ENCODE measurements around the gene IL24.

IL24 gene

GRCh38 chr1:206898915-206899431 lies 1.7 kb downstream of the IL24 start:
- no peak for TF ChIP-seq CTCF (IDR thresholded peaks at IDR 0.05; ENCODE audit: insufficient read depth, low read length, poor library complexity, severe bottlenecking)
- H3K27me3 ChIP-seq (replicated peaks; ENCODE audit: control insufficient read depth, insufficient read depth, low read length) = no peaks in the 10 kb centered on the region
- peaks cover 11% of the 10 kb centered on the region for H3K36me3 ChIP-seq (ENCODE audit: control insufficient read depth, insufficient read depth, low read length)
- H3K4me3 ChIP-seq (replicated peaks; ENCODE audit: low read depth, low read length) = no peak overlapping the region
- DNase-seq (ENCODE audit: extremely low read depth, insufficient read length) = no peak

DNA sequence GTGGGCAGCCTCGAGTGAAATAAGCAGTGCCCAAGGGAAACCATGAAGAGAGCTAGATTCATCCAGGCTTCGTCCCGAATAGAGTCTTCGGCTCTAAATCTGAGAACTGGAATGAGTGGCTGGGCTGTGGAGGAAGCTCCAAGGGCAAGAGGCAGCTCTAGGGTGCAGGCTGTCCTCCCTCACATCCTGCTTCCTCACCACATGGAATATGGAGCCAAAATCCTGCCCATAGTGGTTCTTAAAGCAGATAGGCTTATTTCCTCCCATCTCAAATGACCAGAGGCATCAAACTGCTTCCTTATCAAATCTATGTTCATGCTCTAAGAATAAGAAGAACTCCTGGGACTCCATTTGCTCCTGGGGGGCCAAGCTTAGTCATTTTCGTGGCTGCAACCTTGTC lies 2.5 kb downstream of the IL24 start:
- Histone ChIP-seq H3K27me3 (replicated peaks; ENCODE audit: control insufficient read depth, insufficient read depth, low read length) (no peaks in the 10 kb centered on the region), H3K4me3 (replicated peaks; ENCODE audit: low read depth, low read length) (no peak overlapping the region), H3K36me3 (ENCODE audit: control insufficient read depth, insufficient read depth, low read length) (peaks cover 15% of the 10 kb centered on the region)
- no peak for DNase-seq (ENCODE audit: extremely low read depth, insufficient read length)
- TF ChIP-seq CTCF (IDR thresholded peaks at IDR 0.05; ENCODE audit: insufficient read depth, low read length, poor library complexity, severe bottlenecking) = no peak

GRCh38 chr1:206900149-206900548 lies 2.9 kb downstream of the IL24 start:
- Histone ChIP-seq H3K27me3 (replicated peaks; ENCODE audit: control insufficient read depth, insufficient read depth, low read length) (no peaks in the 10 kb centered on the region), H3K36me3 (ENCODE audit: control insufficient read depth, insufficient read depth, low read length) (peaks cover 19% of the 10 kb centered on the region), H3K4me3 (replicated peaks; ENCODE audit: low read depth, low read length) (no peak overlapping the region)
- DNase-seq (ENCODE audit: extremely low read depth, insufficient read length) = no peak
- no peak for TF ChIP-seq CTCF (IDR thresholded peaks at IDR 0.05; ENCODE audit: insufficient read depth, low read length, poor library complexity, severe bottlenecking)

DNA sequence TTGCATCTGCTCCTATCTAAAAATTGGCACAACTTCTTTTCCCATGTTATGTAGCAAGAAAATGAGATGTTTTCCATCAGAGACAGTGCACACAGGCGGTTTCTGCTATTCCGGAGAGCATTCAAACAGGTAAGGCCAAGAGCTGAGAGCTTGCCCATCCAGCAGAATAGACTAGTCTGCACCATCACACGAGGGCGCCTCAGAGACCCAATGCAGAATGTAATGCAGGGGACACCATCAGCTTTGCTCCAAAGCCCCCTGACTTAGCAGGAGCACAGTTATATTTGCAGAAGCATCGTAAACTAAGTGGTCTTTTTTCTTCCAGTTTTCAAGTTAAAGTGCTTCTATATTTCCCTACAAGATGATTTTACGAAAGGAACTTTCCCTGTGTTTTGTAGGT lies 4.7 kb downstream of the IL24 start:
- no peak for TF ChIP-seq CTCF (IDR thresholded peaks at IDR 0.05; ENCODE audit: insufficient read depth, low read length, poor library complexity, severe bottlenecking)
- Histone ChIP-seq H3K27me3 (replicated peaks; ENCODE audit: control insufficient read depth, insufficient read depth, low read length) (no peaks in the 10 kb centered on the region), H3K36me3 (ENCODE audit: control insufficient read depth, insufficient read depth, low read length) (peaks cover 21% of the 10 kb centered on the region), H3K4me3 (replicated peaks; ENCODE audit: low read depth, low read length) (no peak overlapping the region)
- no peak for DNase-seq (ENCODE audit: extremely low read depth, insufficient read length)

DNA sequence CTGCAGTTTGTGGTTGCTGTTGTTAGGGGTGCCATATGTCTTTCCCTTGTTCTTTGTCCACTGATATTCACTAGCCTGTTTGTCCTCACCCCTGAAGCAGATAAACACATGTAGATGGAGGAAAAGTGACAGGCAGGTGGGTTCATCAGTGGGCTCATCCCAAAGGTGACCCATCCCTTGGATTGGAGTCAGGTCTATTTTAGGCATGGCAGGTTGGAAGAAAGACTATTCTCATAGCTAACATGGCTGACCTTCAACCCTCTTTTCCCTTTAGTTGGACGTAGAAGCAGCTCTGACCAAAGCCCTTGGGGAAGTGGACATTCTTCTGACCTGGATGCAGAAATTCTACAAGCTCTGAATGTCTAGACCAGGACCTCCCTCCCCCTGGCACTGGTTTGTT lies 5.5 kb downstream of the IL24 start:
- no peak overlapping the region for H3K4me3 ChIP-seq (replicated peaks; ENCODE audit: low read depth, low read length)
- H3K27me3 ChIP-seq (replicated peaks; ENCODE audit: control insufficient read depth, insufficient read depth, low read length) = no peaks in the 10 kb centered on the region
- H3K36me3 ChIP-seq (ENCODE audit: control insufficient read depth, insufficient read depth, low read length) = peaks cover 28% of the 10 kb centered on the region
- TF ChIP-seq CTCF (IDR thresholded peaks at IDR 0.05; ENCODE audit: insufficient read depth, low read length, poor library complexity, severe bottlenecking) = no peak
- no peak for DNase-seq (ENCODE audit: extremely low read depth, insufficient read length)

DNA sequence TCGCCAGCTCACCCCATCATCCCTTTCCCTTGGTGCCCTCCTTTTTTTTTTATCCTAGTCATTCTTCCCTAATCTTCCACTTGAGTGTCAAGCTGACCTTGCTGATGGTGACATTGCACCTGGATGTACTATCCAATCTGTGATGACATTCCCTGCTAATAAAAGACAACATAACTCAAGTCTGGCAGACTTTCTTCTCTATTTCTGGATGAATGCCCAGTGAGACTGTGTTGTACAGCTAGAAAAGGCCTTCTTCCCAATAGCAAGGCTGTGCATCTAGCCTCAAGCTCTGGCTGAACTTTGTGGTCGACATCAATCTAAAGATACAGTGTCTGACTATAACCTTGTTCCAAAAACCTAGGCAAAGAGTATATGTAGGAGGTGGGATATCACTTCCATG lies 6.4 kb downstream of the IL24 start:
- Histone ChIP-seq H3K27me3 (replicated peaks; ENCODE audit: control insufficient read depth, insufficient read depth, low read length) (no peaks in the 10 kb centered on the region), H3K36me3 (ENCODE audit: control insufficient read depth, insufficient read depth, low read length) (peaks cover 32% of the 10 kb centered on the region), H3K4me3 (replicated peaks; ENCODE audit: low read depth, low read length) (no peak overlapping the region)
- no peak for TF ChIP-seq CTCF (IDR thresholded peaks at IDR 0.05; ENCODE audit: insufficient read depth, low read length, poor library complexity, severe bottlenecking)
- DNase-seq (ENCODE audit: extremely low read depth, insufficient read length) = no peak

All from GM06990 (cell line).